CD4-positive, alpha-beta memory T cell (primary cell): ENCODE measurements around the gene TNP2. TPM values are rescaled to one million over a fixed set of nuclear protein-coding genes. Genes with fewer than 3 reads are reported as not detected.

Source experiments
- CTCF ChIA-PET: fragments of 350-600 bp; sonication (Branson Sonifier 250); formaldehyde crosslinking; loops from one replicate; lab custom pipeline; 2021; ENCODE audit warnings: inconsistent platforms; ENCODE audit not compliant: partially characterized antibody; lab: Charles Lee
- POLR2A ChIA-PET: fragments of 350-600 bp; sonication (Branson Sonifier 250); formaldehyde crosslinking; loops from one replicate; lab custom pipeline; 2021; ENCODE audit not compliant: partially characterized antibody; lab: Charles Lee
- DNase-seq, 5 donors: peaks; one replicate each; pipeline versions ENCODE4 v3.0.0 to v3.0.0-alpha.2; 2020 to 2022; ENCODE audit warnings: mixed read lengths in 1 of 5
- H3K27ac ChIP-seq: one replicate; pipeline ENCODE4 v1.7.0; 2013; ENCODE audit warnings: low read depth, low read length
- H3K27me3 ChIP-seq: 2 replicates; pipeline ENCODE4 v1.7.0; 2013; ENCODE audit warnings: mild to moderate bottlenecking, low read length, moderate library complexity; ENCODE audit not compliant: insufficient read depth
- H3K36me3 ChIP-seq: 2 replicates; pipeline ENCODE4 v1.7.0; 2013; ENCODE audit warnings: mild to moderate bottlenecking, low read length, moderate library complexity; ENCODE audit not compliant: insufficient read depth
- H3K4me1 ChIP-seq: 2 replicates; pipeline ENCODE4 v1.7.0; 2013; ENCODE audit warnings: mild to moderate bottlenecking, low read length, moderate library complexity; ENCODE audit not compliant: insufficient read depth
- H3K4me3 ChIP-seq, 2 donors: one replicate each; pipeline ENCODE4 v1.7.0; 2013; ENCODE audit warnings: low read length in 2 of 2, mild to moderate bottlenecking in 1 of 2
- H3K9me3 ChIP-seq, 2 donors: one replicate each; pipeline ENCODE4 v1.7.0; 2013; ENCODE audit warnings: low read length in 2 of 2, control low read depth in 1 of 2; ENCODE audit not compliant: control insufficient read depth in 1 of 2
- H3K27ac Mint-ChIP-seq, 7 donors: one replicate each; pipeline ENCODE4 v1.8.0; 2020 to 2021; ENCODE audit warnings: mixed read lengths in 7 of 7, mild to moderate bottlenecking in 6 of 7, inconsistent platforms in 3 of 7, moderate library complexity in 3 of 7
- H3K27me3 Mint-ChIP-seq, 2 donors: one replicate each; pipeline ENCODE4 v1.8.0; 2020 to 2021; ENCODE audit warnings: mixed read lengths in 2 of 2
- H3K36me3 Mint-ChIP-seq, 2 donors: one replicate each; pipeline ENCODE4 v1.8.0; 2020 to 2021; ENCODE audit warnings: mixed read lengths in 2 of 2, inconsistent platforms in 1 of 2, mild to moderate bottlenecking in 1 of 2
- H3K4me1 Mint-ChIP-seq, 4 donors: one replicate each; pipeline ENCODE4 v1.8.0; 2020 to 2021; ENCODE audit warnings: mixed read lengths in 4 of 4, mild to moderate bottlenecking in 1 of 4
- H3K4me3 Mint-ChIP-seq, 8 donors: one replicate each; pipeline ENCODE4 v1.8.0; 2020 to 2021; ENCODE audit warnings: mixed read lengths in 8 of 8, mild to moderate bottlenecking in 7 of 8, moderate library complexity in 6 of 8, inconsistent platforms in 3 of 8
- H3K9me3 Mint-ChIP-seq, 8 donors: one replicate each; pipeline ENCODE4 v1.8.0; 2020 to 2021; ENCODE audit warnings: mixed read lengths in 8 of 8, mild to moderate bottlenecking in 5 of 8, inconsistent platforms in 3 of 8, moderate library complexity in 1 of 8
- intact Hi-C: fragments of 100-400 bp; cut with micrococcal nuclease; formaldehyde crosslinking; loops from one replicate; pipeline ENCODE4 v1.15.1; 2023
- polyA plus RNA-seq, 2 donors: library from polyadenylated mRNA; unstranded; fragments of 300-500 nt; fragmentation: Illumina TruSeq; gene quantifications; one replicate each; pipeline ENCODE4 v1.2.3, GENCODE V29; 2021
- total RNA-seq, 2 experiments: library from RNA; stranded (reverse); gene quantifications; one replicate each; pipeline ENCODE4 v1.2.3, GENCODE V29; 2021

TNP2 gene
- total and polyA plus RNA-seq, 4 experiments from 2014 or later, result not detected

GRCh38 chr16:11255737-11256660 is 13.1 kb downstream of the TNP2 start, which contains the start of gene SOCS1:
TSS of gene SOCS1 (minus strand) at chr16:11256204. CDS start at chr16:11255478, 726 bp downstream.
- peaks cover 6% of the 10 kb centered on the region for H3K36me3 ChIP-seq
- H3K27me3 ChIP-seq, result no peaks in the 10 kb centered on the region
- peaks cover 0 to 12% (median 0%) of the 10 kb centered on the region in 8 donors for H3K9me3 Mint-ChIP-seq
- H3K4me1 Mint-ChIP-seq, result peaks cover 38 to 77% (median 48%) of the 10 kb centered on the region in 4 donors
- no peaks in the 10 kb centered on the region for H3K27me3 Mint-ChIP-seq
- H3K4me1 ChIP-seq, result peaks cover 60% of the 10 kb centered on the region
- intact Hi-C loops, result loop anchor here (1.0 to 10.0 kb wide), 9 partner anchors 23 to 659 kb away; partner anchors contain the start of genes CLEC16A, GSPT1, RMI2 and TXNDC11
- H3K27ac Mint-ChIP-seq, result peak within 1 kb of the TSS; percentile 92 to 99 (median 97)
- peak within 1 kb of the TSS; percentile 73 to 85 for H3K4me3 ChIP-seq
- DNase-seq, result peak; percentile 78 to 87 (median 83)
- peak within 1 kb of the TSS; percentile 83 for H3K27ac ChIP-seq
- peaks cover 5 to 28% of the 10 kb centered on the region in 2 donors for H3K36me3 Mint-ChIP-seq
- CTCF ChIA-PET, result interaction anchor here (0.7 to 7.6 kb wide), 36 partner anchors 10 to 307 kb away, joined by 3 to 197 read pairs (median 6); partner anchors contain the start of genes PRM3 and TNP2
- peak within 1 kb of the TSS; percentile 90 to 98 (median 94) for H3K4me3 Mint-ChIP-seq
- POLR2A ChIA-PET, result interaction anchor here (0.5 to 8.3 kb wide), 55 partner anchors 8 to 660 kb away, joined by 3 to 283 read pairs (median 6); partner anchors contain the start of genes CLEC16A, DEXI, GSPT1 and TNP2
- no peaks in the 10 kb centered on the region for H3K9me3 ChIP-seq

- peaks cover 41 to 78% (median 53%) of the 10 kb centered on the region in 4 donors for H3K4me1 Mint-ChIP-seq
- Histone ChIP-seq H3K36me3 (peaks cover 6% of the 10 kb centered on the region), H3K4me1 (peaks cover 60% of the 10 kb centered on the region), H3K27me3 (no peaks in the 10 kb centered on the region), H3K9me3 (no peaks in the 10 kb centered on the region), H3K27ac (peak overlapping the region; percentile 83), H3K4me3 (peak overlapping the region; percentile 73 to 85)
- H3K4me3 Mint-ChIP-seq, result peak overlapping the region; percentile 85 to 91 (median 88)
- peaks cover 0 to 14% (median 0%) of the 10 kb centered on the region in 8 donors for H3K9me3 Mint-ChIP-seq
- H3K27me3 Mint-ChIP-seq, result no peaks in the 10 kb centered on the region
- H3K27ac Mint-ChIP-seq, result peak overlapping the region; percentile 52 to 95 (median 79)
- H3K36me3 Mint-ChIP-seq, result peaks cover 5 to 33% of the 10 kb centered on the region in 2 donors
- CTCF ChIA-PET, result interaction anchor here (0.7 to 7.6 kb wide), 36 partner anchors 9 to 307 kb away, joined by 3 to 197 read pairs (median 6); no protein-coding TSS in a partner anchor
- POLR2A ChIA-PET, result interaction anchor here (0.6 to 8.3 kb wide), 54 partner anchors 9 to 661 kb away, joined by 3 to 283 read pairs (median 5); partner anchors contain the start of genes CLEC16A, DEXI, GSPT1 and PRM3
- intact Hi-C loops, result loop anchor here (1.0 to 10.0 kb wide), 9 partner anchors 22 to 660 kb away; partner anchors contain the start of genes CLEC16A, GSPT1, RMI2 and TXNDC11
- peak; percentile 79 to 82 (median 80) for DNase-seq
Observed at GRCh38 chr16:11254913-11255736, 14.0 kb downstream of the TNP2 start.

GRCh38 chr16:11253995-11254912 is 14.9 kb downstream of the TNP2 start:
- Mint-ChIP-seq H3K4me3 (peak overlapping the region; percentile 87 to 91 (median 89)), H3K9me3 (peaks cover 0 to 14% (median 0%) of the 10 kb centered on the region in 8 donors), H3K27me3 (no peaks in the 10 kb centered on the region), H3K36me3 (peaks cover 5 to 33% of the 10 kb centered on the region in 2 donors), H3K27ac (peak overlapping the region; percentile 81 to 97 (median 95)), H3K4me1 (peaks cover 40 to 69% (median 52%) of the 10 kb centered on the region in 4 donors)
- POLR2A ChIA-PET, result interaction anchor here (0.6 to 8.3 kb wide), 40 partner anchors 9 to 488 kb away, joined by 3 to 283 read pairs (median 8); partner anchors contain the start of genes CLEC16A, DEXI, PRM3 and RMI2
- Histone ChIP-seq H3K36me3 (peaks cover 6% of the 10 kb centered on the region), H3K27ac (peak overlapping the region; percentile 83), H3K27me3 (no peaks in the 10 kb centered on the region), H3K4me1 (peaks cover 57% of the 10 kb centered on the region), H3K9me3 (no peaks in the 10 kb centered on the region), H3K4me3 (peak overlapping the region; percentile 52 to 85)
- no peak for DNase-seq
- CTCF ChIA-PET, result interaction anchor here (0.7 to 7.6 kb wide), 24 partner anchors 8 to 300 kb away, joined by 3 to 197 read pairs (median 6); no protein-coding TSS in a partner anchor
- intact Hi-C loops, result loop anchor here (5.0 to 10.0 kb wide), 3 partner anchors 62 to 661 kb away; partner anchors contain the start of gene GSPT1

- H3K9me3 Mint-ChIP-seq, result peaks cover 0 to 14% (median 0%) of the 10 kb centered on the region in 8 donors
- Histone ChIP-seq H3K4me1 (peaks cover 47% of the 10 kb centered on the region), H3K27me3 (no peaks in the 10 kb centered on the region), H3K4me3 (peak overlapping the region; percentile 52 to 85), H3K36me3 (peaks cover 6% of the 10 kb centered on the region), H3K9me3 (no peaks in the 10 kb centered on the region), H3K27ac (peak overlapping the region; percentile 33)
- POLR2A ChIA-PET, result interaction anchor here (0.9 to 8.3 kb wide), 17 partner anchors 8 to 289 kb away, joined by 3 to 283 read pairs (median 8); partner anchors contain the start of gene TNP2
- intact Hi-C loops, result loop anchor here (5.0 to 10.0 kb wide), 3 partner anchors 61 to 661 kb away; partner anchors contain the start of gene GSPT1
- peak in 4 of 5 donors; percentile 39 to 81 (median 54) for DNase-seq
- H3K4me1 Mint-ChIP-seq, result peaks cover 37 to 63% (median 44%) of the 10 kb centered on the region in 4 donors
- peak overlapping the region; percentile 81 to 97 (median 95) for H3K27ac Mint-ChIP-seq
- H3K36me3 Mint-ChIP-seq, result peaks cover 5 to 36% of the 10 kb centered on the region in 2 donors
- no peaks in the 10 kb centered on the region for H3K27me3 Mint-ChIP-seq
- CTCF ChIA-PET, result interaction anchor here (0.9 to 7.6 kb wide), 14 partner anchors 15 to 289 kb away, joined by 3 to 197 read pairs (median 8); no protein-coding TSS in a partner anchor
- peak overlapping the region; percentile 86 to 91 (median 89) for H3K4me3 Mint-ChIP-seq
Observed at GRCh38 chr16:11253009-11253994, 15.8 kb downstream of the TNP2 start.

DNA sequence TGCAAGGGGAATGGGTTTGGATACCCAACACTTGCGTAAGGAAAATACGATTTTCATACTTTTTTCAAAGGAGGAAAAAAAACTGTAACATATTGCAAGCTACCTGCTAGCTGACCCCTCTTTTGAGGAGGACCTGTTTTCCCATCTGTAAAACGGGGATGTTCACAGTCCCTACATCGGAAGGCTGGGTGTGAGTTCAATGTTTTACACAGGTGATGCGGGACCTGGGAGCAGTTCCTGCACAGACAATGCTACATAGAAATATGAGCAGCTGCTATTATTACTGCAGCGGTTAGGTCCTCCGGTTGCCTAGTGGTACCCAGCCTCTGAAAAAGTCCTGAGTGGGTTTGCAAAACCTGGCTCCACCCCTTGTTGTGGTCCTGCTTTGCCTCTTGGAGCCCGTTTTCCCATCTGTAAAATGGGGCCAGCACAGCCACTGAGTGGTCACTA is 16.6 kb downstream of the TNP2 start:
- Histone ChIP-seq H3K27ac (peak overlapping the region; percentile 33), H3K27me3 (no peaks in the 10 kb centered on the region), H3K9me3 (no peaks in the 10 kb centered on the region), H3K4me1 (peaks cover 39% of the 10 kb centered on the region), H3K4me3 (peak overlapping the region; percentile 24 to 33), H3K36me3 (peaks cover 6% of the 10 kb centered on the region)
- CTCF ChIA-PET, result interaction anchor here (0.8 to 2.1 kb wide), 9 partner anchors 19 to 290 kb away, joined by 3 to 12 read pairs (median 4); no protein-coding TSS in a partner anchor
- peaks cover 0 to 14% (median 0%) of the 10 kb centered on the region in 8 donors for H3K9me3 Mint-ChIP-seq
- H3K4me1 Mint-ChIP-seq, result peaks cover 32 to 56% (median 38%) of the 10 kb centered on the region in 4 donors
- peaks cover 5 to 36% of the 10 kb centered on the region in 2 donors for H3K36me3 Mint-ChIP-seq
- POLR2A ChIA-PET, result interaction anchor here (0.6 to 8.3 kb wide), 19 partner anchors 10 to 866 kb away, joined by 3 to 283 read pairs (median 4); partner anchors contain the start of gene TNP2
- peak overlapping the region; percentile 69 to 97 (median 95) for H3K27ac Mint-ChIP-seq
- peak in 1 of 5 donors; percentile 30 for DNase-seq
- intact Hi-C loops, result loop anchor here (5.0 to 10.0 kb wide), 3 partner anchors 60 to 662 kb away; partner anchors contain the start of gene GSPT1
- no peaks in the 10 kb centered on the region for H3K27me3 Mint-ChIP-seq
- peak overlapping the region; percentile 86 to 91 (median 89) for H3K4me3 Mint-ChIP-seq
